Epidermal melanocyte (primary cell): Measurements from ENCODE around the gene ABHD5.
"Not testable (repeated sequence)": the region's sequence is repeated elsewhere in the genome, so short reads cannot be mapped to it uniquely, and the experiment has no call there.

Experiments
- DNase-seq: peaks from one replicate; pipeline ENCODE4 v3.0.0; 2011; ENCODE audit warnings: low spot score; ENCODE audit not compliant: insufficient read length

ABHD5 gene

DNA sequence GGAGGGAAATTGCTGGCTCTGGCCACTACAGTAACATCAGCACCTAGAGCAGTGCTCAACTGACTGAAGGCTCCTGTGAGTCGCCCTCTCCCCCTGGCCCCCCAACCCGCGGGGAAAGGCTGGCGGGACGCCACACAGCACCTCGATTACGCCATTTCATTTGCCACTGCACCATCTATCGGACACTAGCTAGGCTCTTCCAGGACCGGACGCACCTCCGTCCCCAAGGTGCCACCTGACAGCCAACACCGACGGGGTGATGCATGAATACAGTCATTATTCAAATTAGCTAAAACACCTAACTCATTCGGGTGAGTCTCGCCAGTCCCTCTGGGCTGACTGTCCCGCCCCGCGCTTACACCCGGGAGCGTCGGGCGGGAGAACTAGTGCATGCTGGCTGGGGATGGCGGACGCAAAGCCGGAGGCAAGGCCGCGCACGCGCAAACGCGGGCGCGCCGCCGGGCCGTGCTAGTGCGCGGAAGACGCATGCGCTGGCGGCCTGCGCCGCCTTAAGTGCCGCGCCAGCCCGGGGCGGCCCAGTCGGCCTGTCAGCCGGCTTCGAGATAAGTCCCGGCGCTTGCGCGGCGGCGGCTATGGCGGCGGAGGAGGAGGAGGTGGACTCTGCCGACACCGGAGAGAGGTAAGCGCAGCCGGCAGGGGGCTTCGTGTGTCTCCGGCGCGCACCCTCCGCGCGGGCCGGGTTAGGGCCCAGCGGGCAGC, at the start of gene ABHD5:
TSS of gene ABHD5 (plus strand) at position 539 of the 720 bp plus-strand sequence. CDS start at position 594, 55 bp downstream.
- peak; percentile 88 for DNase-seq

DNA sequence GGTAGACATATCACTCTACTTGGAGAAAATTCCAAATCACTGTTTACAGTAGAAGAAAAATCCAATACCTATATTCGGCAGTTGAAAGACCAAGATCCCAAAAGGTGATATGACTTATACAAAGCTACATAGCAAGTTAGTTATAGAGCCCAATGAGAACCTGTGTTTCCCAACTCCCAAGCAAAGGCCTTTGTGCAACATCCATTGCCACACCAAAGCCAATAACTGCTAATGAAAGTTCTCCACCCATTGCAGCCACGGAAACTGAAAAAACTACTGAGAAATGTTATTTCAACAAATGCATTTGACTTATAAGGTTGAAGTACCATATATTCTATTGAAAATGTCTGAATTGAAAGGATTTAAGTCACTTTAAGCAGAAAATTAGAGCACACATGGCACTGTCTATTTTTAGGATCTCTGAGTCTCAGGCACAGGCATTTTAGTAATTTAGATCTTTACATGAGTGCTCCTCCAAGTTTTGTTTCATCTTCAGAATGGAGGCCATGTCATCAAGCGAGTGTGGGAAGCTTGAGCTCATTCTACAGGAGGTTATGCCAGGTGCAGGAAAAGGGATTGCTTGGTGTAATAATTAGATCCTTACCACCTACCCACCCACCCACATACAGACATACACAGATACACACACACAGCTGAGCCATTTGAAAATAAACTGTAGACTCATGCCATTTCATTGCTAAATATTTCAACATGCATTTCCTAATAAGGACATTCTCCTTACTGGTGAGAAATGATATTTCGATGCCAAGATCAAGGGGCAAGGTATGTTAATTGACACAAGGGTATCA, 49.2 kb upstream of the ABHD5 start:
- DNase-seq = no peak

DNA sequence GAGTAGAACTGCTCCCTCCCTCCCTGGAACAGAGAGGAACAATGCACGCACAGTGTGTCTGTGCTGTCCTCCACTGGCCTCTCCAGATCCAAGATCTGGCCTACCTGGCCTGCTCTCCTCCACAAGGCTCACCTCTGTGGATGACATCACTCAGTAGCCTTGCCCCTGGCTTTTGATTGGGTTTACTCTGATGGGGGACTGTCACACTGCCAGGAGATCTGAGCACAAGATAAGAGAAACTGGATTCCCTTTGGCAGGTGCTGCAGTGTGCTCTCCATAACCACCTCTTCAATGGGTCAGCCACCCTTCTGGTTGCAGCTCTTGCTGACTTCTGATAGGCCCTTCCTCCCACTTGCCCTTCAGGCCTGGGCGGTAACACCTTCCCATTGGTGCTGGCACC, 46.3 kb upstream of the ABHD5 start:
- DNase-seq = no peak

DNA sequence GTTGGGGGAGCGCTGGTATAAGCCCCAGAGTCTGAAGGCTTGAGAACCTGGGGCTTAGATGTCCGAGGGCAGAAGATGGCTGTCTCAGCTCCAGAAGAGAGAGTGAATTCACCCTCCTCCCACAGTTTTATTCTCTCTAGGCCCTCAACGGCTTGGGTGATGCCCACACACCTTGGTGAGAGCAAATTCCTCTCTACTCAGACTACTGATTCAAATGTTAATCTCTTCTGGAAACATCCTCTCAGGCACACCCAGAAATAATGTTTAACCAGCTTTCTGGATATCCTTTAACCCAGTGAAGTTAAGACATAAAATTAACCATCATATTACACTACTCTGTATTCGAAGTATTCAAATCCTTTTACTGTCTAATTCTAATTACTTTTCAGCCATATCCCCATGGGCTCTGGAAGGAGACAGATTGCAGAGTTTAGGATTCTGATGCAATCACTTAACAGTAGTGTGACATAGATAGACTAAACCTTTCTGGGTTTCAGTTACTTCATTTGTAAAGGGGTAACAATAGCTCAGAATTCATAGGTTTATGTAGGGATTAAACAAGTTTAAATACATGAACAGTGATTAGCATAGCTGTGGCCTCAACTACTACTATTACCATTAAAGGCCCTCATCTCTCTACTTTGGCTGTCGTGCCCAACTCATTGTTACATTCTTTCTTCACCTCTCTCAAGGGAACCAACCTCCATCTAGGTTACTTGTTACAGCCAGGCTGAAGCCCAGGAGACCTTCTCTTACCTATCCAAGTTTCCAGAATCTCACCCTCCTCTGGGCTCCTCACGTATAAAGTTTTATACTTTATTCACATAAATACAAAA, 43.2 kb upstream of the ABHD5 start:
- DNase-seq = no peak

DNA sequence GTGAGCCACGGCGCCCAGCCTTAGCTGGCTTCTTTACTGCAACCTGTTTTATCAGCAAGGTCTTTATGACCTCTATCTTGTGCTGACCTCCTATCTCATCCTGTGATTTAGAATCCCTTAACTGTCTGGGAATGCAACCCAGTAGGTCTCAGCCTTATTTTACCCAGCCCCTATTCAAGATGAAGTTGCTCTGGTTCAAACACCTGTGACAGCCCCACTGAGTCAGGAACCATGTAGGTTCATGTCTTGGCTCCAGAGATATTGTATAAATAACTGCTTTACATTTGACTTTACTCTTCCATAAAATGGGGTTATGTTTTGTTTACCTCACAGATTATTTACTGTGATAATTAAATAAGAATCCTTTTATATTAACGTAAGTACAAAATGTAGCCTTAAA, 41.8 kb upstream of the ABHD5 start:
- DNase-seq = no peak

DNA sequence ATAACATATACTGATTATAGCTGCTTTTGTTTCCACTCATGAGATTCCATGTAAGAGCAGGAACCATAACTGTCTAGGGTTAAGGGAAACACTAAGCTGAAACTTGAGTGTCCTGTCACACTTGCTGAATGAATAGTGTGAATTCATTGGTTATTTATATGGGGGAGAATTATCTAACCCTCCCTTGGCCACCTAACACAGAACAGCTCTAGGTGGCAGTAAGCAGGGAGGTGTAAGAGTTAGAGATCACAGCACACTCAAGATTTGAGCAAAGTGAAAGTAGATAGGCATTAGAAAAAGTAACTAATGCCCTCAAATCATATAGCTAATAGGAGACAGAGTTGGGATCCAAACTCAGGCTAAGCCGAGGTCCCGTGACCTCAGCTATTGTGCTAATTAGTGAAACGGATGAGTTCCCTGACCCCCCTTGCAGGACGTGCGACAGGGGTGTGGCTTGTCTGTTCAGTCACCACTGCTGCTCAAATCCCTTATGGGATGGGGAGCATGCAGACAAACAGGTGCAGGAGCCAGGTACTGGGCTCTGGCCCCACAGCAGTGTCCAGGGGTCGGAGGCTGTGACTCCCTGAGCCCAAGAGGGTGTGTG, 41.3 kb upstream of the ABHD5 start:
- no peak for DNase-seq

DNA sequence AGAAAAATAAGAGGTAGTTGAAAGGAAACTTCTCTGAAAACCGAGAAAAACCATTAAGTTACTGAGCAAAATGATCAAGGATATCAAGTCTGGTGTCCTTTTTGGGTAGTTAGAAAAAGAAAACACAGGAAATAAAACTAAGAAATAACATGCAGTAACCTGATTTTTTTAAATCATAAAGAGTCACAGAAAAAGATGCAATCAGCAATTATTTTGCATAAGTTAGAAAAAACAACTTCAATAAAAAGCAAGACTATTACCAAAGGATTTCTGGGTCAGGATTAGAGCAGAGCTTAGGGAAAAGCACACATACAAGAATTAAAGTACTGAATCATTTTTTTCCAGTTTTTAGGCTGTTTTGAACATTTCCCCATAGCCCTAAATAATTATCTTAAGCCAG, 40.4 kb upstream of the ABHD5 start:
- DNase-seq = no peak

DNA sequence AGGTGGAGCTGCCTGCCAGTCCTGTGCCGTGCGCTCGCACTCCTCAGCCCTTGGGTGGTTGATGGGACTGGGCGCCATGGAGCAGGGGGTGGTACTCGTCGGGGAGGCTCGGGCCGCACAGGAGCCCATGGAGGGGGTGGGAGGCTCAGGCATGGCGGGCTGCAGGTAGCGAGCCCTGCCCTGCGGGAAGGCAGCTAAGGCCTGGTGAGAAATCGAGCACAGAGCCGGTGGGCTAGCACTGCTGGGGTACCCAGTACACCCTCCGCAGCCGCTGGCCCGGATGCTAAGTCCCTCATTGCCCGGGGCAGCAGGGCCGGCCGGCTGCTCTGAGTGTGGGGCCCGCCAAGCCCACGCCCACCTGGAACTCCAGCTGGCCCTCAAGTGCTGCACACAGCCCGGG, 34.3 kb upstream of the ABHD5 start:
- DNase-seq = not testable (repeated sequence)

DNA sequence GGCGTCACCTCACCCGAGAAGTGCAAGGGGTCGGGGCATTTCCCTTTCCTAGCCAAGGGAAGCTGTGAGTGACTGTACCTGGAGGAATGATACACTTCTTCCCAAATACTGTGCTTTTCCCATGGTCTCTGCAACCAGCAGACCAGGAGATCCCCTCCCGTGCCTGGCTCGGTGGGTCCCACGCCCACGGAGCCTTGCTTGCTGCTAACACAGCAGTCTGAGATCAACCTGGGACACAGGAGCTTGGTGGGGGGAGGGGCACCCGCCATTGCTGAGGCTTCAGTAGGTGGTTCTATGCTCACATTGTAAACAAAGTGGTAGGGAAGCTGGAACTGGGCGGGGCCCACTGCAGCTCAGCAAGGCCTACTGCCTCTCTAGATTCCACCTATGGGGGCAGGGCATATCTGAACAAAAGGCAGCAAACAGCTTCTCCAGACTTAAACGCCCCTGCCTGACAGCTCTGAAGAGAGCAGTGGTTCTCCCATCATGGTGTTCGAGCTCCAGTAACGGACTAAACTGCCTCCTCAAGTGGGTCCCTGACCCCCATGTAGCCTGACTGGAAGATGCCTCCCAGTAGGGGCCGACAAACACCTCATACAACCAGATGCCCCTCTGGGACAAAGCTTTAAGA, 31.4 kb upstream of the ABHD5 start:
- no peak for DNase-seq

DNA sequence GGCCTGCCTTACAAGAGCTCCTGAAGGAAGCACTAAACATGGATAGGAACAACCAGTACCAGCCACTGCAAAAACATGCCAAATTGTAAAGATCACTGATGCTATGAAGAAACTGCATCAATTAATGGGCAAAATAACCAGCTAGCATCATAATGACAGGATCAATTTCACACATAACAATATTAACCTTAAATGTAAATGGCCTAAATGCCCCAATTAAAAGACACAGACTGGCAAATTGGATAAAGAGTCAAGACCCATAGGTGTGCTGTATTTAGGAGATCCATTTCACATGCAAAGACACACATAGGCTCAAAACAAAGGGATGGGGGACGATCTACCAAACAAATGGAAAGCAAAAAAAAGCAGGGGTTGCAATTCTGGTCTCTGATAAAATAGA, 29.4 kb upstream of the ABHD5 start:
- not testable (repeated sequence) for DNase-seq

DNA sequence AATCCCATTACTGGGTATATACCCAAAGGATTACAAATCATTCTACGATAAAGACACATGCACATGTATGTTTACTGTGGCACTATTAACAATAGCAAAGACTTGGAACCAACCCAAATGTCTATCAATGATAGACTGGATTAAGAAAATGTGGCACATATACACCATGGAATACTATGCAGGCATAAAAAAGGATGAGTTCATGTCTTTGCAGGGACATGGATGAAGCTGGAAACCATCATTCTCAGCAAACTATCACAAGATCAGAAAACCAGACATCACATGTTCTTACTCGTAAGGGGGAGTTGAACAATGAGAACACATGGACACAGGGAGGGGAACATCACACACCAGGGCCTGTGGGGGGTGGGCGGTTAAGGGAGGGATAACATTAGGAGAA, 25.7 kb upstream of the ABHD5 start:
- not testable (repeated sequence) for DNase-seq

DNA sequence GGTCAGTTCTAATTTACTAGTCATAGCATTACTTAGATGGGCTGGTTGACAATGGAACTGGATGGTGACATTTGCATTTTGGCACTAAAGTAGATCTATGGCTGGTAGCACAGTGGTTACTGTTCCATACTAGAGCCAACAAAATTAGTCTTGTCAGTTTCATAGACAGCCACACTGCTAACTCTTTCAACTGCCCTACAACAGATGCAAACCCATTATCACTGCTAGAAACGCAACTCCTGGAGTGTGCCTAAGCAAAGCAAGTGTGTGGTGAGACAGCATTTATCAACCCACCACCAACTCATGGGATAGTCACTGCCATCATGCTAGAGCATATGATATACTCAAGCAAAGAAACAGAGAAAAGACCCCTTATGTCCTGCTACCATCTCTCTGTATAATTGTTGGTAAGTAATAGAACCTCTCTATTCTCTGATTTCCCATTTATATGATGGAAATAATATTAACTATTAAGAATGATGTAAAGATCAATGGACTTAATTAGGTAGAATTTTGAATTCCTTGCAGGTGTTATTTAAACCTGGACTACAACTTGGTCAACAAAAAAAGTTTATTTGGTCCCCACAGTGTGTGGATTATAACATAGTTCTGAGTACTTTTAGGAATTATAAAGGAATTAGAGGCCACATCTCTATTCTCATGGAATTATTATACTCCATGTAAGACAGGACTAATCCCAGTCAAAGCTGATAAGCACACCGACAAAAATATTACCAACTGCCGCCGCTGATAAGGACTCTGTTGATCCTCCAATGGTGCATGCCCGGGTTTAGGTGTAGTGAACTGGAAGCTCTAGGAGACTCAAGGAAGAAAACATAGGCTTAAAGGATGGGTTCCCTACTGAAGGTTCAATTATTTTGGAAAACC, 19.9 kb upstream of the ABHD5 start:
- DNase-seq = no peak

DNA sequence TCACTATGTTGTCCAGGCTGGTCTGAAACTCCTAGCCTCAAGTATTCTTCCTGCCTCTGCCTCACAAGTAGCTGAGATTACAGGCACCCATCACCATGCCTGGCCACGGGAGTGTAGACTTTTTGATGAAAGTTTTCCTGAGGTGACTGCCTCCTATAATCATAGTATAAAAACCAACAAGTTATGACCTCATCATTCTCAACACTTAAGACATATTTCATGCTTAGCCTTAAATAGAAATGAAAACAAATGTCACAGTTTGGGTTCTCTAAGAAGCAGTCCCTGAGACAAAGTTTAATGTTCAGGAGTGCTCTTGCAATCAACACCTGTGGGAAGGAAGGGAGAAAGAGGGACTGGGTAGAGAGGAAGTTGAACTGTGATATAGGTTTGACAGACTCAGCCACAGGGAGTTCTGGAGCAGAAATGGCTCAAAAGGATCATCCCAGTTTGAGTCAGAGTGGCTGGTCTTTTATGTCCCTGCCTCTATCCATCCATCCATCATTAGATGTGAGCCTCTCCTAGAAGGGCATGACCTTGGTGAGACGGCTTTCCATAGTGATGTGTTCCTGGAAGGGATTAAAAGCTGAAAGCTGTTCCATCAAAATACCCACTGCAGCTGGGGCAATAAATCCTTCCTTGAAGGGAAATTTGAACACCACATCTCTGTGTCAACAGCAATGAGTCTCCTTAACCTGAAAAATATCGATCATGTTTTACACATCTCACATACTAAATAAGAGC, 16.2 kb upstream of the ABHD5 start:
- DNase-seq = no peak

DNA sequence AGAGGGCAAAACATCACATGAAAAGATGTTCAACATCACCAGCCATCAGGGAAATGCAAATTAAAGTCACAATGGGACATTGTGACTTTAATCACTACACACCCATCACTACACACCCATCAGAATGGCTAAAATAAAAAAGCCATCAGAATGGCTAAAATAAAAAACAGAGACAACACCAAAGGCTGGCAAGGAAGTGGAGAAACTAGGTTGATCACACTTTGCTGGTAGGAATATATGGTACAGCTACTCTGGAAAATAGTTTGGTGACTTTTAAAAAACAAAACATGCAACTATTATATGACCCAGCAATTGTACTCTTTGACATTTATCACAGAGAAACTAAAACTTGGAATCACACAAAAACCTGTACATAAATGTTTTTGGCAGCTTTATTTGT, 15.1 kb upstream of the ABHD5 start:
- DNase-seq = no peak

DNA sequence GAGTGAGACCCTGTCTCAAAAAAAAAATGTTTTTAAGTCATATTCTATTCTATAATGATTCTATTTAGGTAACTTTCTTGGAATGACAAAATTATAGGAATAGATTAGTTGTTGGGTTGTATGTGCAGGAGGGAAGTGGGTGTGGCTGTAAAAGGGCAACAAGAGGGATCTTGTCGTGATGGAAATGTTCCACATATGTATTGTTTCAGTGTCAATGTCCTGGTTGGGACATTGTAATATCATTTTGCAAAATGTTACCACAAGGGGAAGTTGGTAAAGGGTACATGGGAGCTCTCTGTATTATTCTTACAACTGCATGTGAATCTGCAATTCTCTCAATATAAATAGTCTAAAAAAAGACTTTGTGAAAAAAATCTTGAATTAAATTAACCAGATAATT, 14.3 kb upstream of the ABHD5 start:
- DNase-seq = no peak

DNA sequence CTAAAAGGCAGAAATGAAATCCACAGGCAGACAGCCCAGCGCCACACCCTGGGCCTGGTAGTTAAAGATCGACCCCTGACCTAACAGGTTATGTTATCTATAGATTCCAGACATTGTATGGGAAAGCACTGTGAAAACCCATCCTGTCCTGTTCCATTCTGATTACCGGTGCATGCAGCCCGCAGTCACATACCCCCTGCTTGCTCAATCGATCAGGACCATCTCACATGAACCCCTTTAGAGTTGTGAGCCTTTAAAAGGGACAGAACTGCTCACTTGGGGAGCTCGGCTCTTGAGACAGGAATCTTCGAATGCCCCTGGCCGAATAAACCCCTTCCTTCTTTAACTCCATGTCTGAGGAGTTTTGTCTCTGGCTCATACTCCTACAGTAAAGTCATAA, 12.4 kb upstream of the ABHD5 start:
- not testable (repeated sequence) for DNase-seq

DNA sequence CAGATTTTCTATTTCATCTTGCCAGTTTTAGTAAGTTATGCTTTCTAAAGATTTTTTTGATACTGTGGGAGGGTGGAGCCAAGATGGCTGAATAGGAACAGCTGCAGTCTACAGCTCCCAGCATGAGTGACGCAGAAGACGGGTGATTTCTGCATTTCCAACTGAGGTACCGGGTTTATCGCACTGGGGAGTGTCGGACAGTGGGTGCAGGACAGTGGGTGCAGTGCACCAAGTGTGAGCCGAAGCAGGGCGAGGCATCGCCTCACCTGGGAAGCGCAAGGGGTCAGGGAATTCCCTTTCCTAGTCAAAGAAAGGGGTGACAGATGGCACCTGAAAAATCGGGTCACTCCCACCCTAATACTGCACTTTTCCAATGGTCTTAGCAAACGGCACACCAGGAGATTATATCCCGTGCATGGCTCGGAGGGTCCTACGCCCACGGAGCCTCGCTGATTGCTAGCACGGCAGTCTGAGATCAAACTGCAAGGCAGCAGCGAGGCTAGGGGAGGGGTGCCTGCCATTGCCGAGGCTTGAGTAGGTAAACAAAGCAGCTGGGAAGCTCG, 11.8 kb upstream of the ABHD5 start:
- DNase-seq = not testable (repeated sequence)

DNA sequence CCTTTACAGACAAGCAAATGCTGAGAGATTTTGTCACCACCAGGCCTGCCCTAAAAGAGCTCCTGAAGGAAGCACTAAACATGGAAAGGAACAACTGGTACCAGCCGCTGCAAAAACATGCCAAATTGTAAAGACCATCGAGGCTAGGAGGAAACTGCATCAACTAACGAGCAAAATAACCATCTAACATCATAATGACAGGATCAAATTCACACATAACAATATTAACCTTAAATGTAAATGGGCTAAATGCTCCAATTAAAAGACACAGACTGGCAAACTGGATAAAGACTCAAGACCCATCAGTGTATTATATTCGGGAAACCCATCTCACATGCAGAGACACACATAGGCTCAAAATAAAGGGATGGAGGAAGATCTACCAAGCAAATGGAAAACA, 9.9 kb upstream of the ABHD5 start:
- DNase-seq = not testable (repeated sequence)

DNA sequence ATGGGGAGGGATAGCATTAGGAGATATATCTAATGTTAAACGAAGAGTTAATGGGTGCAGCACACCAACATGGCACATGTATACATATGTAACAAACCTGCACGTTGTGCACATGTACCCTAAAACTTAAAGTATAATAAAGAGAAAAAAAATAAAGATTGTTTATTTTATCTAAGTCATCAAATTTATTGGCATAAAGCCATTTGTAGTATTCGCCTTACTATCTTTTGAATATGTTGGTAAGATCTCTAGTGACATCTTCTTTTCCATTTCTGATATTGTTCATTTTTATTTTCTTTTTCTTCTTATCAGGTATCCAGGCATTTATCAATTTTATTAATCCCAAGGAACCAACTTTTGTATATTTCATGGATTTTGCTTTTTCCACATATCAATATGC, 5.8 kb upstream of the ABHD5 start:
- no peak for DNase-seq
